PFSK-1 (cell line): Measurements from ENCODE around the gene KATNAL2. TPM values are rescaled to one million over a fixed set of nuclear protein-coding genes. Genes with fewer than 3 reads are reported as not detected.
A peak's percentile ranks its signal among the peaks of the same experiment; 100 is the strongest.

Source experiments
- FOXP2 ChIP-seq: optimal IDR thresholded peaks from 2 replicates; pipeline ENCODE3; 2011; ENCODE audit warnings: borderline replicate concordance, control low read depth, inconsistent platforms; ENCODE audit not compliant: insufficient read depth; ENCODE audit errors: extremely low read length, extremely low read depth
- POLR2AphosphoS5 ChIP-seq: IDR thresholded peaks from 2 replicates; pipeline ENCODE4 v1.6.1; 2012; ENCODE audit warnings: low read depth, mild to moderate bottlenecking, control low read depth, low read length, moderate library complexity
- SIN3A ChIP-seq: IDR thresholded peaks from 2 replicates; pipeline ENCODE4 v1.6.1; 2012; ENCODE audit warnings: mild to moderate bottlenecking, low read length, moderate library complexity, borderline replicate concordance; ENCODE audit not compliant: insufficient read depth
- TAF1 ChIP-seq: IDR thresholded peaks from 2 replicates; pipeline ENCODE4 v1.6.1; 2012; ENCODE audit warnings: low read length, control low read depth, borderline replicate concordance; ENCODE audit not compliant: insufficient read depth
- polyA plus RNA-seq: library from polyadenylated mRNA; unstranded; fragments of >200 nt; gene quantifications from one replicate; pipeline ENCODE4 v1.2.1, GENCODE V29; 2012; ENCODE audit warnings: low read depth, missing spikeins; ENCODE audit not compliant: insufficient read length
- TF ChIP-seq, protein P1 (sequence below), 2 experiments: IDR thresholded peaks; 2 replicates each; pipeline versions ENCODE4 v1.6.1 to v1.8.0; 2011 to 2012; ENCODE audit warnings: low read depth in 2 of 2, low read length in 2 of 2, control low read depth in 1 of 2, inconsistent platforms in 1 of 2, mild to moderate bottlenecking in 1 of 2, moderate library complexity in 1 of 2; ENCODE audit not compliant: insufficient read depth in 1 of 2

The KATNAL2 gene, protein sequence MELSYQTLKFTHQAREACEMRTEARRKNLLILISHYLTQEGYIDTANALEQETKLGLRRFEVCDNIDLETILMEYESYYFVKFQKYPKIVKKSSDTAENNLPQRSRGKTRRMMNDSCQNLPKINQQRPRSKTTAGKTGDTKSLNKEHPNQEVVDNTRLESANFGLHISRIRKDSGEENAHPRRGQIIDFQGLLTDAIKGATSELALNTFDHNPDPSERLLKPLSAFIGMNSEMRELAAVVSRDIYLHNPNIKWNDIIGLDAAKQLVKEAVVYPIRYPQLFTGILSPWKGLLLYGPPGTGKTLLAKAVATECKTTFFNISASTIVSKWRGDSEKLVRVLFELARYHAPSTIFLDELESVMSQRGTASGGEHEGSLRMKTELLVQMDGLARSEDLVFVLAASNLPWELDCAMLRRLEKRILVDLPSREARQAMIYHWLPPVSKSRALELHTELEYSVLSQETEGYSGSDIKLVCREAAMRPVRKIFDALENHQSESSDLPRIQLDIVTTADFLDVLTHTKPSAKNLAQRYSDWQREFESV
- polyA plus RNA-seq, result 1.1 TPM

DNA sequence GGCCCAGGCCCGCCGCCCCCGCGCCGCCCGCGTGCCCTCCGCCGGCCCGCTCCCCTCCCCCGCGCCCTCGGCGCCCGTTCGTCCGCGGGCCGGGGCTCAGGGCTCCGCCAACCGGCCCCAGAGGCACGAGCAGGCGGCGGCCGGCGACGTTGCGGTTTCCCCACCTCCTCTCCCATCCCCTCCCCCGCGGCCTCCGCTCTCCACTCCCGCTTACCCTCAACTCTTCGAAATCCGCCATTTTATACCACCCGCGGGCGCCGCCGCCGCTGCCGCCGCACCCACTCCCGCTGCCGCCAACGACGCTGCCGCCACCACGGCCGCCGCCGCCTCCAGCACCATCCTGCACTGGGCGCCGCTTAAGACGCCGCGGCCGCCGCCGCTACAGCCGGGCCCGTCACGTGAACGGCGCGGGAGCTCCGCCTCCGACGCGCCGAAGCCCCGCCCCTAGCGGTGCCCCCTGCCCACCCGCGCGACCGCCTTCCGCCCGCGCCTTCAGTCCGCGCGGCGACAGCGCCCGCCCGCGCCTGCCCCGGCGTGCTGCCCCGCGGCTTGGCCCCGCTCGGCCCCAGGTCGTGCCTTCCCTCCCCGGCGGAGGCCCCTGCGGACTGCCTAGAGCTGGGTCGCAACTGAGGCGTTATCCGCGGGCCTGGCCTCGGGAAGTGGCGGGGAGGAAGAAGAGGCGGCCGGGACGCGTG is at the start of gene KATNAL2, which contains the start of gene PIAS2:
Gene KATNAL2, plus strand, starts transcription at position 495 of the 695 bp plus-strand sequence. CDS start 29,271 bp downstream, outside the sequence.
Gene PIAS2, minus strand, starts transcription at position 400 of the 695 bp plus-strand sequence. Its CDS starts 162 bp downstream, at position 238.
- TF ChIP-seq, protein P1, sequence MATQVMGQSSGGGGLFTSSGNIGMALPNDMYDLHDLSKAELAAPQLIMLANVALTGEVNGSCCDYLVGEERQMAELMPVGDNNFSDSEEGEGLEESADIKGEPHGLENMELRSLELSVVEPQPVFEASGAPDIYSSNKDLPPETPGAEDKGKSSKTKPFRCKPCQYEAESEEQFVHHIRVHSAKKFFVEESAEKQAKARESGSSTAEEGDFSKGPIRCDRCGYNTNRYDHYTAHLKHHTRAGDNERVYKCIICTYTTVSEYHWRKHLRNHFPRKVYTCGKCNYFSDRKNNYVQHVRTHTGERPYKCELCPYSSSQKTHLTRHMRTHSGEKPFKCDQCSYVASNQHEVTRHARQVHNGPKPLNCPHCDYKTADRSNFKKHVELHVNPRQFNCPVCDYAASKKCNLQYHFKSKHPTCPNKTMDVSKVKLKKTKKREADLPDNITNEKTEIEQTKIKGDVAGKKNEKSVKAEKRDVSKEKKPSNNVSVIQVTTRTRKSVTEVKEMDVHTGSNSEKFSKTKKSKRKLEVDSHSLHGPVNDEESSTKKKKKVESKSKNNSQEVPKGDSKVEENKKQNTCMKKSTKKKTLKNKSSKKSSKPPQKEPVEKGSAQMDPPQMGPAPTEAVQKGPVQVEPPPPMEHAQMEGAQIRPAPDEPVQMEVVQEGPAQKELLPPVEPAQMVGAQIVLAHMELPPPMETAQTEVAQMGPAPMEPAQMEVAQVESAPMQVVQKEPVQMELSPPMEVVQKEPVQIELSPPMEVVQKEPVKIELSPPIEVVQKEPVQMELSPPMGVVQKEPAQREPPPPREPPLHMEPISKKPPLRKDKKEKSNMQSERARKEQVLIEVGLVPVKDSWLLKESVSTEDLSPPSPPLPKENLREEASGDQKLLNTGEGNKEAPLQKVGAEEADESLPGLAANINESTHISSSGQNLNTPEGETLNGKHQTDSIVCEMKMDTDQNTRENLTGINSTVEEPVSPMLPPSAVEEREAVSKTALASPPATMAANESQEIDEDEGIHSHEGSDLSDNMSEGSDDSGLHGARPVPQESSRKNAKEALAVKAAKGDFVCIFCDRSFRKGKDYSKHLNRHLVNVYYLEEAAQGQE (IDR thresholded peaks at IDR 0.05; ENCODE audit: insufficient read depth in 1 of 2, low read depth in 2 of 2, low read length in 2 of 2), result no peak
- TF ChIP-seq FOXP2 (peak; percentile 66), TAF1 (no peak), POLR2AphosphoS5 (peak; percentile 78)

DNA sequence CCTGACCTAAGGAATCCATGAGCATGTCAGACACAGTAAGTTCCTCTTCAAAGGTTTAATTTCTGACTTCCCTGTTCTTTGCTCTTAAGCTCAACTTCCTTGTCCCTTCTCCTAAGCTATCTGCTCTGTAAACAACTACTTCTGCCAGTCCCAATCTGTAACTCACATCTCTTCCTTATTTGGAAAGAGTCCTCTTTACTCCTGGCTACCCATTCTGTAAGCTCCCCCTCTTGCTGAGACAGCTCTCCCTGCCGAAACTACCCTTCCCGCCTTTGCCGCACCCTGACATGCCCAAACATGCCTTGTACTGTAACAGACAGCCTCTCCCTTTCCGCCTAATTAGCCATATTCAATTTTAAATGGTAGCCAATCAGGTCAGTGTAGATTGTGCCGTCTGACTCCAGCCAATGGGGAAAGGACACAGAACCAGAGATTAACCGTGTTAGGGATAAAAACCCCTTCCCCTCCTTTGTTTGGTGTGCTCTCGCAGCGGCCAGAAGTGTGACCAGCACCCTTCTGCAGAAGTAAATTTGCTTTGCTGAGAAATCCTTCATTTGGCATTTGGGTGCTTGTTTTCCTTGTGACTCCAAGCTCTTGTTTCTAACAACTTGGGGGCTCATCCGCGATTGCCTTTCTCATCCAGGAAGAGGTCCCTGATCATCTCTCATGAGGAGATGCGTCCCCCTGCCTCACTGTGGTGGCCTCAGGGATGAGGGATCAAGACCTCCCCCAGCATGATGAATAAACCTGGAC is 49.1 kb upstream of the KATNAL2 start:
- TF ChIP-seq FOXP2, result no peak
- no peak for TF ChIP-seq TAF1
- TF ChIP-seq, protein P1 (IDR thresholded peaks at IDR 0.05; ENCODE audit: insufficient read depth in 1 of 2, low read depth in 2 of 2, low read length in 2 of 2), result no peak
- no peak for TF ChIP-seq POLR2AphosphoS5
- no peak for TF ChIP-seq SIN3A

DNA sequence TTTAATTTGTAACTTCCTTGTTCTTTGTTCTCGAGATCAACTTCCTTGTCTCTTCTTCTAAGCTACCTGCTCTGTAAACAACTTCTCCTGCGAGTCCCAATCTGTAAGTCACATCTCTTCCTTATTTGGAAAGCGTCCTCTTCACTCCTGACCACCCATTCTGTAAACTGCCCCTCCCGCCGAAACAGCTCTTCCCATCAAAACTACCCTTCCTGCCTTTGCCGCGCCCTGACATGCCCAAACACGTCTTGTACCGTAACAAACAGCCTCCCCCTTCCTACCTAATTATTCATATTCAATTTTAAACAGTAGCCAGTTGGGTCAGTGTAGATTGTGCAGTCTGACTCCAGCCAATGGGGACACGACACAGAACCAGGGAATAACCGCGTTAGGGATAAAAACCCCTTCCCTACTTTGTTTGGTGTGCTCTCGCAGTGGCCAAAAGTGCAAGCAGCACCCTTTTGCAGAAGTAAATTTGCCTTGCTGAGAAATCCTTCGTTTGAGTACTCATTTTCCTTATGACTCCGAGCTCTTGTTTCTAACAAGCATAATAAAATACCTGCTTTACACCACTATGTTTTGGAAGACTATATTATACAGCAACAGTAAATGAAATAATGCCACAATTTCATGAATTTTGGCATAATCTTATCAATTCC is 39.9 kb upstream of the KATNAL2 start:
- TF ChIP-seq SIN3A, result no peak
- TF ChIP-seq TAF1, result no peak
- TF ChIP-seq FOXP2, result no peak
- TF ChIP-seq, protein P1 (IDR thresholded peaks at IDR 0.05; ENCODE audit: insufficient read depth in 1 of 2, low read depth in 2 of 2, low read length in 2 of 2), result no peak
- no peak for TF ChIP-seq POLR2AphosphoS5

DNA sequence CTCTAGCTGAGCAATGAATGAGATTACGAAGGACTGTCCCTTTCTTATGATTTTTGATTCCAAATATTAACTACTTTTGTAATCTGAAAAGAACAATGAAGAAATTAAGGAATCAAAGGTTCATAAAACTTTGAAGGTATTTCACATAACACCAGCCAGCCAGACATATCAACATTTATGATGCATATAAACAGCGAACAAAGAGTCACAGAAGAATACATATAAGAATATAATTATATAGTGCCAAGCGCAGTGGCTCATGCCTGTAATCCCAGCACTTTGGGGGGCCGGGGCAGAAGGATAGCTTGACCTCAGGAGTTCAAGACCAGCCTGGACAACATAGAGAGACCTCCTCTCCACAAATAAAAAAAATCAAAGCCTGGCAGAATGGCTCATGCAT is 34.2 kb upstream of the KATNAL2 start:
- TF ChIP-seq SIN3A, result no peak
- TF ChIP-seq, protein P1 (IDR thresholded peaks at IDR 0.05; ENCODE audit: insufficient read depth in 1 of 2, low read depth in 2 of 2, low read length in 2 of 2), result no peak
